ENCODE measurements around the gene CRAT. TPM values are rescaled to one million over a fixed set of nuclear protein-coding genes. Genes with fewer than 3 reads are reported as not detected.

Gene CRAT
- total RNA-seq, 6 experiments from 2014 or later: 35.5 to 50.2 (median 42.6) TPM

DNA sequence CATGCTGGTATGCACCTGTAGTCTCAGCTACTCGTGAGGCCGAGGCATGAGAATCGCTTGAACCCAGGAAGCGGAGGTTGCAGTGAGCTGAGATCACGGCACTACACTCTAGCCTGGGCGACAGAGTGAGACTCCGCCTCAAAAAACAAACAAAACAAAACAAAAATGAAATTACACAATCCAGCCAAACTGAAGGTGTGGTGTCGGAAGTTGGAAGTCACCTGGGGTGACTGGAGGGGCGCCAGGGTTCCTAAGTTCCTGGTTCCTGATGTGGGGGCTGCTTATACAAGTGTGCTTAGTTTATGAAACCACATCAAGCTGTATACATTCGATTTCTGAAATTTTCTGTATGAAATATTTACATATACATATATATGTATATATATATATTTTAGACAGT is 33.4 kb downstream of the CRAT start:
- peaks cover 16% of the 10 kb centered on the region for H3K4me1 Mint-ChIP-seq (ENCODE audit: low read depth)
- no peak for DNase-seq
- TF ChIP-seq, protein P1, sequence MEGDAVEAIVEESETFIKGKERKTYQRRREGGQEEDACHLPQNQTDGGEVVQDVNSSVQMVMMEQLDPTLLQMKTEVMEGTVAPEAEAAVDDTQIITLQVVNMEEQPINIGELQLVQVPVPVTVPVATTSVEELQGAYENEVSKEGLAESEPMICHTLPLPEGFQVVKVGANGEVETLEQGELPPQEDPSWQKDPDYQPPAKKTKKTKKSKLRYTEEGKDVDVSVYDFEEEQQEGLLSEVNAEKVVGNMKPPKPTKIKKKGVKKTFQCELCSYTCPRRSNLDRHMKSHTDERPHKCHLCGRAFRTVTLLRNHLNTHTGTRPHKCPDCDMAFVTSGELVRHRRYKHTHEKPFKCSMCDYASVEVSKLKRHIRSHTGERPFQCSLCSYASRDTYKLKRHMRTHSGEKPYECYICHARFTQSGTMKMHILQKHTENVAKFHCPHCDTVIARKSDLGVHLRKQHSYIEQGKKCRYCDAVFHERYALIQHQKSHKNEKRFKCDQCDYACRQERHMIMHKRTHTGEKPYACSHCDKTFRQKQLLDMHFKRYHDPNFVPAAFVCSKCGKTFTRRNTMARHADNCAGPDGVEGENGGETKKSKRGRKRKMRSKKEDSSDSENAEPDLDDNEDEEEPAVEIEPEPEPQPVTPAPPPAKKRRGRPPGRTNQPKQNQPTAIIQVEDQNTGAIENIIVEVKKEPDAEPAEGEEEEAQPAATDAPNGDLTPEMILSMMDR (IDR thresholded peaks at IDR 0.05): no peak
- H3K27me3 Mint-ChIP-seq (ENCODE audit: insufficient read depth): peaks cover 1% of the 10 kb centered on the region; the same call in 1 of the 2 replicates
- H3K4me3 Mint-ChIP-seq: no peak overlapping the region
- no peak overlapping the region for H3K27ac Mint-ChIP-seq
- H3K9me3 Mint-ChIP-seq: no peaks in the 10 kb centered on the region
- H3K36me3 Mint-ChIP-seq (ENCODE audit: low read depth): no peaks in the 10 kb centered on the region

DNA sequence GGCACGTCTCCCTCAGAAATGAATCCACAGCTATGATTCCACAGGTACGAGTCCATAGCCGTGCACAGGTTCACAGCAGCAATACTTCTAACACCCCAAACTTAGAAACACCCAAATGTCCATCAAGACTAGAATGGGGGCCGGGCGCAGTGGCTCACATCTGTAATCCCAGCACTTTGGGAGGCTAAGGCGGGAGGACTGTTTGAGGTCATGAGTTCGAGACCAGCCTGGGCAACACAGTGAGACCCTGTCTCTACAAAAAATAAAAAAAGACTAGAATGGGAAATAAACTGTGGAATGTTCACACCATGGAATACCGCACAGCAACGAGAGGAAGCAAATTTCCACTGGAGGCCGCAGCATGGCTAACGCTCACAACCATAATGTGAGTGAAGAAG is 34.0 kb downstream of the CRAT start:
- Mint-ChIP-seq H3K4me3 (no peak overlapping the region), H3K36me3 (ENCODE audit: low read depth) (no peaks in the 10 kb centered on the region)
- no peak for DNase-seq

DNA sequence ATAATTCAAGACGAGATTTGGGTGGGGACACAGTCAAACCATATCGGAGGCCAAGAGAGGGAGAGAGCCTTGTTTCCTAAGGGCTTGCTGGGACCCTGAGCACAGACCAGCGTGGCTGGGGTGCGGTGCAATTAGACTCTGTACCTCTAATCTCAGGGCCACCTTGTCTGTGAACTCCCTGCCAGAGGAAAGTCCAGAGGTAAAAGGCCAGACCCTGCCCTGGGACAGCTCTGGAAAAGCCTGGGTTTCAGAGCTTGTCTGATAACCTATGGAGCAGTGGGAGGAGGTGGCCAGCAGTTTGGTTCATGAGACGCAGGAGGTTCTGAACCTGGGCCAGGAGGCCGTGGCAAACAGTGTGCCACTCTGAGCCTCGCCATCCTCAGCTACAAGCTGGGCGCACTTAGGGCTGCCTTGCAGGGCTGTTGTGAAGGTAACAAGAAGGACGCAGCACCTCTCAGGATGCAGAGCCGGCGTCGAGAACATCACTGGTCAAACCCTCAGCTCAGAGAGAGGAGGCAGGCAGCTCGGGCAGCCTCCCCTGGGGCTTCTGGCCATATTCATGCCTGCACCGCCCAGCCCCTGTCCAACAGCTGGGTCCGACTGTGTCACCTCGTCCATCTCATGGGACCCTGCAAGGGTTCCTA is 34.5 kb downstream of the CRAT start:
- peaks cover 9% of the 10 kb centered on the region for H3K4me1 Mint-ChIP-seq (ENCODE audit: low read depth)
- TF ChIP-seq, protein P1 (IDR thresholded peaks at IDR 0.05): no peak
- no peak overlapping the region for H3K27ac Mint-ChIP-seq
- no peaks in the 10 kb centered on the region for H3K36me3 Mint-ChIP-seq (ENCODE audit: low read depth)
- DNase-seq: no peak
- peaks cover 1% of the 10 kb centered on the region; the same call in 1 of the 2 replicates for H3K27me3 Mint-ChIP-seq (ENCODE audit: insufficient read depth)
- no peak overlapping the region for H3K4me3 Mint-ChIP-seq
- H3K9me3 Mint-ChIP-seq: no peaks in the 10 kb centered on the region

More for the DNA sequence above, 34.0 kb downstream of the CRAT start:
- H3K27ac Mint-ChIP-seq: no peak overlapping the region
- H3K27me3 Mint-ChIP-seq (ENCODE audit: insufficient read depth): peaks cover 1% of the 10 kb centered on the region; the same call in 1 of the 2 replicates
- TF ChIP-seq, protein P1 (IDR thresholded peaks at IDR 0.05): no peak
- peaks cover 10% of the 10 kb centered on the region for H3K4me1 Mint-ChIP-seq (ENCODE audit: low read depth)
- H3K9me3 Mint-ChIP-seq: no peaks in the 10 kb centered on the region

DNA sequence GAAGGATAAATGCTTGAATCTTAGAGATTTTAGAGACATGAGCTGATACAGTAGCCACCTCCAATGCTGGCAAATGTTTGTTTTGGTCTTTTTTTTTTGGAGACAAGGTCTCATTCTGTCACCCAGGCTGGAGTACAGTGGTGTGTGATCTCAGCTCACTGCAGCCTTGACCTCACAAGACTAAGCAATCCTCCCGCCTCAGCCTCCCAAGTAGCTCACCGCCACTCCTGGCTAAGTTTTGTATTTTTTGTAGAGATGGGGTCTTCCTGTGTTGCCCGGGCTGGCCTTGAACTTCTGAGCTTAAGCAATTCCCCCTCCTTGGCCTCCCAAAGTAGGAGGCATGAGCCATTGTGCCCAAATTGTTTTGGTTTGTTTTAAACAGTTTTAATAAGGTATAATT is 36.5 kb downstream of the CRAT start:
- TF ChIP-seq, protein P1 (IDR thresholded peaks at IDR 0.05): no peak
- no peaks in the 10 kb centered on the region for H3K4me1 Mint-ChIP-seq (ENCODE audit: low read depth)
- H3K27me3 Mint-ChIP-seq (ENCODE audit: insufficient read depth): peaks cover 1% of the 10 kb centered on the region; the same call in 1 of the 2 replicates
- H3K27ac Mint-ChIP-seq: no peak overlapping the region
- DNase-seq: no peak
- H3K36me3 Mint-ChIP-seq (ENCODE audit: low read depth): no peaks in the 10 kb centered on the region
- no peaks in the 10 kb centered on the region for H3K9me3 Mint-ChIP-seq
- H3K4me3 Mint-ChIP-seq: no peak overlapping the region

DNA sequence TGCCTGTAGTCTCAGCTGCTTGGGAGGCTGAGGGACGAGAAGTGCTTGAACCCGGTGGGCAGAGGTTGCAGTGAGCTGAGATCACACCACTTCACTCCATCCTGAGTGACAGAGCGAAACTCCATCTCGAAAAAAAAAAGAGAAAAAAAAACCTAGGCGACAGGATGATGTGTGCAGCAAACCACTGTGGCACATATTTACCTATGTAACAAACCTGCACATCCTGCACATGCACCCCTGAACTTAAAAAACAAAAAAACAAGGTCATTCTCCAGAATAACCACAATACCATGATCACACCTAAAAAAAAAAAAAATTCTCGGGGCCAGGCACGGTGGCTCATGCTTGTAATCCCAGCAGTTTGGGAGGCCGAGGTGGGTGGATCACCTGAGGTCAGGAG is 37.2 kb downstream of the CRAT start:
- Mint-ChIP-seq H3K27me3 (ENCODE audit: insufficient read depth) (peaks cover 1% of the 10 kb centered on the region; the same call in 1 of the 2 replicates), H3K27ac (no peak overlapping the region)

More for the DNA sequence above, 37.2 kb downstream of the CRAT start:
- TF ChIP-seq, protein P1 (IDR thresholded peaks at IDR 0.05): no peak
- no peaks in the 10 kb centered on the region for H3K4me1 Mint-ChIP-seq (ENCODE audit: low read depth)
- no peak for DNase-seq
- H3K4me3 Mint-ChIP-seq: no peak overlapping the region
- H3K9me3 Mint-ChIP-seq: no peaks in the 10 kb centered on the region
- no peaks in the 10 kb centered on the region for H3K36me3 Mint-ChIP-seq (ENCODE audit: low read depth)

Data from HFFc6 (cell line).